Measurements from ENCODE around the gene USP21. TPM values are rescaled to one million over a fixed set of nuclear protein-coding genes. Genes with fewer than 3 reads are reported as not detected.

USP21 gene
- polyA plus RNA-seq, 2 of the 4 experiments (the other 2 are of a cell fraction): 22.6 to 23.6 TPM

GRCh38 chr1:161138431-161138830 is 20.9 kb upstream of the USP21 start:
- ATAC-seq (no peak), FAIRE-seq (no peak), DNase-seq (ENCODE audit: low read depth in 1 of 2, low spot score in 1 of 2) (no peak)
- ChIA-PET POLR2A (no interaction called here), CTCF (interaction anchor here (0.7 to 3.5 kb wide), 14 partner anchors 9 to 463 kb away, joined by 3 to 16 read pairs (median 5); partner anchors contain the start of genes KLHDC9, NIT1 and PFDN2)
- H3K27ac ChIP-seq: no peak overlapping the region
- H3K4me2 ChIP-seq: no peak overlapping the region
- 97% methylated on average over 1 of the region's 1 CpG for WGBS (ENCODE audit: missing lambda C conversion rate)
- H3K4me3 ChIP-seq: no peak overlapping the region
- no peak for TF ChIP-seq JUNB (IDR thresholded peaks at IDR 0.05)
- TF ChIP-seq HEYL (CRISPR knock-in tag; IDR thresholded peaks at IDR 0.05): no peak
- TF ChIP-seq CHD2 (IDR thresholded peaks at IDR 0.05; ENCODE audit: low read length, partially characterized antibody): no peak
- TF ChIP-seq BHLHE40 (IDR thresholded peaks at IDR 0.05; ENCODE audit: low read depth, low read length): no peak
- no peak for TF ChIP-seq SREBF2 (IDR thresholded peaks at IDR 0.05)
- TF ChIP-seq RARB (CRISPR knock-in tag; IDR thresholded peaks at IDR 0.05): no peak
- TF ChIP-seq NPAS2 (CRISPR knock-in tag; IDR thresholded peaks at IDR 0.05; ENCODE audit: borderline replicate concordance): no peak
- TF ChIP-seq NR3C1 (IDR thresholded peaks at IDR 0.05): no peak
- no peak for TF ChIP-seq GATA3 (IDR thresholded peaks at IDR 0.05; ENCODE audit: borderline replicate concordance)
- TF ChIP-seq HOXA7 (CRISPR knock-in tag; IDR thresholded peaks at IDR 0.05): no peak
- no peak for TF ChIP-seq RCOR1 (IDR thresholded peaks at IDR 0.05; ENCODE audit: low read depth, low read length)
- TF ChIP-seq USF2 (IDR thresholded peaks at IDR 0.05): no peak
- TF ChIP-seq EP300 (IDR thresholded peaks at IDR 0.05): no peak
- TF ChIP-seq EHMT2 (IDR thresholded peaks at IDR 0.05; ENCODE audit: low read depth): no peak
- TF ChIP-seq MAX (IDR thresholded peaks at IDR 0.05): no peak
- TF ChIP-seq EHF (CRISPR knock-in tag; IDR thresholded peaks at IDR 0.05): no peak
- H3K4me1 ChIP-seq: peaks cover 9% of the 10 kb centered on the region
- no peaks in the 10 kb centered on the region for H3K9me3 ChIP-seq

GRCh38 chr1:161139766-161140165 is 19.5 kb upstream of the USP21 start:
- DNase-seq (ENCODE audit: low read depth in 1 of 2, low spot score in 1 of 2) (peak; percentile 35 to 44), FAIRE-seq (no peak), ATAC-seq (peak in 1 of 2 experiments; percentile 66; a peak in 3 of 6 replicates)
- Histone ChIP-seq H3K9me3 (no peaks in the 10 kb centered on the region), H3K4me2 (no peak overlapping the region), H3K27ac (no peak overlapping the region), H3K4me1 (no peaks in the 10 kb centered on the region; the same call in 2 of the 3 replicates), H3K4me3 (no peak overlapping the region)
- CTCF ChIA-PET: interaction anchor here (0.7 to 3.5 kb wide), 13 partner anchors 10 to 305 kb away, joined by 3 to 16 read pairs (median 4); partner anchors contain the start of genes KLHDC9, NIT1, PFDN2 and USF1
- POLR2A ChIA-PET: interaction anchor here (1.6 kb wide), 1 partner anchor 14 kb away, joined by 4 read pairs; the partner anchor contains the start of gene UFC1
- no peak for TF ChIP-seq RCOR1 (IDR thresholded peaks at IDR 0.05; ENCODE audit: low read depth, low read length)
- TF ChIP-seq JUNB (IDR thresholded peaks at IDR 0.05): no peak
- peak; percentile 53 for TF ChIP-seq CTCF (IDR thresholded peaks at IDR 0.05)
- peak; percentile 37; the same call in 1 of the 3 replicates for TF ChIP-seq SMC3 (IDR thresholded peaks at IDR 0.05)
- peak; percentile 56 to 62 for TF ChIP-seq RAD21 (conservative IDR thresholded peaks at IDR 0.05 in 1 of 2, IDR thresholded peaks at IDR 0.05 in 1 of 2)
- 69% methylated on average over 1 of the region's 1 CpG for WGBS (ENCODE audit: missing lambda C conversion rate)

GRCh38 chr1:161140755-161141400 is 18.4 kb upstream of the USP21 start:
- H3K4me1 ChIP-seq: no peaks in the 10 kb centered on the region
- CTCF ChIA-PET: interaction anchor here (0.7 to 3.5 kb wide), 12 partner anchors 9 to 306 kb away, joined by 3 to 13 read pairs (median 4); partner anchors contain the start of genes UFC1 and USF1
- H3K27ac ChIP-seq: no peak overlapping the region
- TF ChIP-seq HOXB5 (CRISPR knock-in tag; IDR thresholded peaks at IDR 0.05): no peak
- peak; percentile 40 for TF ChIP-seq ZC3H11A (IDR thresholded peaks at IDR 0.05)
- no peaks in the 10 kb centered on the region for H3K9me3 ChIP-seq
- WGBS (ENCODE audit: missing lambda C conversion rate): 96% methylated on average over 29 of the region's 29 CpGs
- FAIRE-seq (no peak), DNase-seq (ENCODE audit: low read depth in 1 of 2, low spot score in 1 of 2) (no peak), ATAC-seq (no peak)
- no peak overlapping the region for H3K4me2 ChIP-seq
- no peak overlapping the region for H3K4me3 ChIP-seq
- POLR2A ChIA-PET: interaction anchor here (0.6 to 1.6 kb wide), 2 partner anchors 13 to 70 kb away, joined by 4 read pairs; partner anchors contain the start of gene UFC1
